Measurements from ENCODE around the gene ANKRD16. TPM values are rescaled to one million over a fixed set of nuclear protein-coding genes. Genes with fewer than 3 reads are reported as not detected.

ANKRD16 gene
- total and polyA plus RNA-seq, 7 donors: 1.6 to 11.4 (median 8.6) TPM

Other genes with a start within 250 kb of the ANKRD16 start
- gene ASB13, start 223.3 kb downstream of the ANKRD16 start, total RNA-seq: 10 to 100 TPM; 13.2 to 23.5 (median 17.1) TPM
- gene ASB13, start 223.3 kb downstream of the ANKRD16 start, polyA plus RNA-seq: 10 to 100 TPM; 26.5 to 52.0 (median 48.0) TPM
- 10 to 100 TPM; 56.6 to 66.7 (median 58.8) TPM for gene TASOR2, start 205.1 kb downstream of the ANKRD16 start, total RNA-seq
- 10 to 100 TPM in 1 of 3 donors, 1 to 10 TPM in 2; 3.5 to 12.7 (median 4.8) TPM for gene TASOR2, start 205.1 kb downstream of the ANKRD16 start, polyA plus RNA-seq
- gene GDI2, start 76.5 kb downstream of the ANKRD16 start, total RNA-seq: 100 to 1,000 TPM; 178 to 208 (median 205) TPM
- gene GDI2, start 76.5 kb downstream of the ANKRD16 start, polyA plus RNA-seq: 100 to 1,000 TPM; 179 to 238 (median 201) TPM
- 10 to 100 TPM; 68.7 to 85.9 (median 80.4) TPM for gene FBH1, start 350 bp upstream of the ANKRD16 start, total RNA-seq
- 10 to 100 TPM; 31.2 to 52.0 (median 49.2) TPM for gene FBH1, start 350 bp upstream of the ANKRD16 start, polyA plus RNA-seq
- gene IL15RA, start 87.7 kb upstream of the ANKRD16 start, total RNA-seq: 10 to 100 TPM; 11.0 to 16.4 (median 13.9) TPM
- gene IL15RA, start 87.7 kb upstream of the ANKRD16 start, polyA plus RNA-seq: 10 to 100 TPM in 2 of 3 donors, 1 to 10 TPM in 1; 5.5 to 23.7 (median 16.8) TPM
- 1 to 10 TPM in 2 of 4 donors, under 1 TPM in 1, not detected in 1; 0.99 to 9.0 (median 2.5) TPM for gene IL2RA, start 172.5 kb upstream of the ANKRD16 start, total RNA-seq
- gene IL2RA, start 172.5 kb upstream of the ANKRD16 start, polyA plus RNA-seq: 10 to 100 TPM in 1 of 3 donors, 1 to 10 TPM in 1, under 1 TPM in 1; 0.60 to 14.0 (median 6.9) TPM
- 10 to 100 TPM; 50.8 to 63.1 (median 54.8) TPM for gene RBM17, start 199.1 kb upstream of the ANKRD16 start, total RNA-seq
- gene RBM17, start 199.1 kb upstream of the ANKRD16 start, polyA plus RNA-seq: 10 to 100 TPM; 32.8 to 74.2 (median 40.2) TPM